H1 (cell line): ENCODE data around the gene PLCH2. TPM values are rescaled to one million over a fixed set of nuclear protein-coding genes. Genes with fewer than 3 reads are reported as not detected.

ENCODE experiments used
- CTCF ChIA-PET: fragments of 300-600 bp; sonication (Branson Sonifier 250); formaldehyde crosslinking; loops from one replicate; lab custom pipeline; 2021; ENCODE audit not compliant: partially characterized antibody; lab: Charles Lee
- POLR2A ChIA-PET: fragments of 300-600 bp; sonication (Branson Sonifier 250); formaldehyde crosslinking; loops from one replicate; lab custom pipeline; 2021; ENCODE audit warnings: inconsistent platforms; ENCODE audit not compliant: partially characterized antibody; lab: Charles Lee
- DNase-seq, 2 experiments: peaks; one replicate each; pipeline versions ENCODE4 v3.0.0 to v3.0.0-alpha.2; 2010 to 2022; ENCODE audit warnings: low spot score in 2 of 2, low read depth in 1 of 2, mixed read lengths in 1 of 2
- FAIRE-seq: peaks from 2 replicates; lab custom pipeline; 2011; peaks lifted over from hg19 to GRCh38; lab: Jason Lieb, UNC
- H2AFZ ChIP-seq: 2 replicates; pipeline ENCODE4 v1.8.1; 2012; ENCODE audit warnings: low read length, inconsistent platforms
- H2AK5ac ChIP-seq: 2 replicates; pipeline ENCODE4 v1.6.1; 2013; ENCODE audit warnings: low read depth, low read length
- H2BK120ac ChIP-seq: replicated peaks from 2 replicates; pipeline ENCODE3; 2013; ENCODE audit warnings: low read depth, low read length, inconsistent platforms
- H2BK12ac ChIP-seq: 2 replicates; pipeline ENCODE4 v1.6.1; 2013; ENCODE audit warnings: low read depth, low read length
- H2BK15ac ChIP-seq: 2 replicates; pipeline ENCODE4 v1.6.1; 2013; ENCODE audit warnings: low read length
- H2BK20ac ChIP-seq: 2 replicates; pipeline ENCODE4 v1.6.1; 2013; ENCODE audit warnings: low read length
- H2BK5ac ChIP-seq: 2 replicates; pipeline ENCODE4 v1.6.1; 2013; ENCODE audit warnings: low read depth, low read length
- H3K14ac ChIP-seq: 2 replicates; pipeline ENCODE4 v1.6.1; 2013; ENCODE audit warnings: inconsistent platforms; ENCODE audit not compliant: insufficient read length
- H3K18ac ChIP-seq: 2 replicates; pipeline ENCODE4 v1.6.1; 2013; ENCODE audit warnings: low read length; ENCODE audit errors: extremely low read depth
- H3K23ac ChIP-seq: 2 replicates; pipeline ENCODE4 v1.6.1; 2013; ENCODE audit warnings: inconsistent platforms; ENCODE audit not compliant: insufficient read length
- H3K23me2 ChIP-seq: 2 replicates; pipeline ENCODE4 v1.6.1; 2013; ENCODE audit warnings: low read depth, low read length
- H3K27ac ChIP-seq: 2 replicates; pipeline ENCODE4 v1.6.1; 2011; ENCODE audit warnings: low read depth, low read length, inconsistent platforms
- H3K27me3 ChIP-seq, 4 experiments: replicated peaks in 1 of 4; 1 replicate in 1 of 4; 2 replicates in 3 of 4; pipeline versions ENCODE4 v1.6.1 to v1.8.1; 2011 to 2013; ENCODE audit warnings: low read length in 3 of 4, mild to moderate bottlenecking in 3 of 4, inconsistent platforms in 2 of 4, mixed read lengths in 2 of 4, moderate library complexity in 1 of 4; ENCODE audit not compliant: control insufficient read depth in 3 of 4, insufficient read depth in 3 of 4; ENCODE audit errors: extremely low read depth in 1 of 4
- H3K36me3 ChIP-seq, 4 experiments: 2 replicates each; pipeline versions ENCODE4 v1.6.1 to v1.8.1; 2011 to 2013; ENCODE audit warnings: mild to moderate bottlenecking in 4 of 4, low read length in 3 of 4, moderate library complexity in 2 of 4, control low read depth in 1 of 4, inconsistent platforms in 1 of 4; ENCODE audit not compliant: insufficient read depth in 4 of 4, control insufficient read depth in 2 of 4
- H3K4ac ChIP-seq: replicated peaks from 2 replicates; pipeline ENCODE3; 2013; ENCODE audit warnings: low read length, low read depth, mixed read lengths, inconsistent platforms; ENCODE audit not compliant: insufficient read length
- H3K4me1 ChIP-seq, 4 experiments: replicated peaks in 1 of 4; 1 replicate in 1 of 4; 2 replicates in 3 of 4; pipeline versions ENCODE4 v1.6.1 to v1.8.1; 2011 to 2013; ENCODE audit warnings: low read length in 3 of 4, inconsistent platforms in 2 of 4, mixed read lengths in 1 of 4; ENCODE audit not compliant: insufficient read depth in 4 of 4, control insufficient read depth in 3 of 4
- H3K4me2 ChIP-seq, 2 experiments: 2 replicates each; pipeline versions ENCODE4 v1.6.1 to v1.8.1; 2011 to 2013; ENCODE audit warnings: low read depth in 2 of 2, low read length in 2 of 2, control low read depth in 1 of 2, inconsistent platforms in 1 of 2, mild to moderate bottlenecking in 1 of 2; ENCODE audit not compliant: insufficient read depth in 1 of 2
- H3K4me3 ChIP-seq, 4 experiments: fragments of 200-600, 300-600 bp in 1 of 4; sonication (generic), shearing (Covaris generic), sonication (Bioruptor Twin) in 1 of 4; 2 replicates each; pipeline versions ENCODE4 v1.5.1 to v1.8.1; 2011 to 2016; ENCODE audit warnings: low read length in 4 of 4, low read depth in 3 of 4, control low read depth in 2 of 4, inconsistent platforms in 2 of 4, mild to moderate bottlenecking in 2 of 4, mixed read lengths in 1 of 4, moderate library complexity in 1 of 4; ENCODE audit not compliant: insufficient read depth in 2 of 4; ENCODE audit errors: extremely low read depth in 1 of 4
- H3K56ac ChIP-seq: replicated peaks from 2 replicates; pipeline ENCODE3; 2013; ENCODE audit warnings: low read depth, mild to moderate bottlenecking, mixed read lengths, low read length, inconsistent platforms; ENCODE audit not compliant: insufficient read length
- H3K79me1 ChIP-seq: 2 replicates; pipeline ENCODE4 v1.6.1; 2013; ENCODE audit warnings: low read depth, low read length, control low read depth
- H3K79me2 ChIP-seq, 2 experiments: 2 replicates each; pipeline versions ENCODE4 v1.6.1 to v1.8.1; 2012 to 2013; ENCODE audit warnings: low read length in 2 of 2, mild to moderate bottlenecking in 2 of 2, inconsistent platforms in 1 of 2; ENCODE audit not compliant: insufficient read depth in 2 of 2, control insufficient read depth in 1 of 2
- H3K9ac ChIP-seq, 4 experiments: replicated peaks in 1 of 4; 1 replicate in 1 of 4; 2 replicates in 3 of 4; pipeline versions ENCODE4 v1.6.1 to v1.8.1; 2011 to 2013; ENCODE audit warnings: low read depth in 3 of 4, low read length in 3 of 4, control low read depth in 2 of 4, mild to moderate bottlenecking in 2 of 4, moderate library complexity in 2 of 4, inconsistent platforms in 1 of 4; ENCODE audit errors: extremely low read depth in 1 of 4
- H3K9me3 ChIP-seq, 2 experiments: 2 replicates each; pipeline versions ENCODE4 v1.6.1 to v1.8.1; 2012 to 2013; ENCODE audit warnings: mild to moderate bottlenecking in 2 of 2, moderate library complexity in 2 of 2, control low read depth in 1 of 2, inconsistent platforms in 1 of 2, low read depth in 1 of 2, low read length in 1 of 2, mixed read lengths in 1 of 2; ENCODE audit not compliant: insufficient read depth in 2 of 2
- H4K20me1 ChIP-seq, 2 experiments: replicated peaks in 1 of 2; 2 replicates each; pipeline versions ENCODE3 to v1.8.1; 2011 to 2013; ENCODE audit warnings: inconsistent platforms in 2 of 2, low read length in 2 of 2, mild to moderate bottlenecking in 1 of 2; ENCODE audit not compliant: insufficient read depth in 2 of 2, control insufficient read depth in 1 of 2
- H4K5ac ChIP-seq: 2 replicates; pipeline ENCODE4 v1.6.1; 2013; ENCODE audit warnings: low read length, low read depth, mixed read lengths, inconsistent platforms; ENCODE audit not compliant: insufficient read length
- H4K8ac ChIP-seq: 2 replicates; pipeline ENCODE4 v1.8.0; 2013; ENCODE audit warnings: mild to moderate bottlenecking, moderate library complexity, low read length, inconsistent platforms; ENCODE audit not compliant: insufficient read depth; ENCODE audit errors: extremely low read depth
- H4K91ac ChIP-seq: replicated peaks from 2 replicates; pipeline ENCODE3; 2013; ENCODE audit warnings: low read length, mixed read lengths, inconsistent platforms; ENCODE audit not compliant: insufficient read length
- ASH2L ChIP-seq: fragments of 200-600, 300-600 bp; sonication (generic); IDR thresholded peaks from one replicate; pipeline ENCODE4 v1.7.1; 2017; ENCODE audit warnings: low read length
- EGR1 ChIP-seq: IDR thresholded peaks from 2 replicates; pipeline ENCODE4 v1.6.1; 2011; ENCODE audit warnings: low read depth, low read length, borderline replicate concordance
- GTF2F1 ChIP-seq: IDR thresholded peaks from 2 replicates; pipeline ENCODE4 v1.6.1; 2012; ENCODE audit warnings: low read depth, low read length, improper control_type of control experiment, borderline replicate concordance
- JUN ChIP-seq: IDR thresholded peaks from 2 replicates; pipeline ENCODE4 v1.6.1; 2011; ENCODE audit warnings: low read depth, mild to moderate bottlenecking, improper control_type of control experiment, low read length
- KDM1A ChIP-seq: fragments of 200-600, 300-600 bp; sonication (generic); IDR thresholded peaks from 2 replicates; pipeline ENCODE4 v1.7.1; 2016; ENCODE audit warnings: mild to moderate bottlenecking, low read length, borderline replicate concordance
- SIN3A ChIP-seq, 2 experiments: IDR thresholded peaks in 1 of 2; conservative IDR thresholded peaks in 1 of 2; 2 replicates each; pipeline ENCODE4 v1.6.1; 2011 to 2012; ENCODE audit warnings: low read length in 2 of 2, improper control_type of control experiment in 1 of 2, low read depth in 1 of 2, mild to moderate bottlenecking in 1 of 2
- SP1 ChIP-seq: IDR thresholded peaks from 2 replicates; pipeline ENCODE4 v1.6.1; 2011; ENCODE audit warnings: low read depth, low read length
- TBP ChIP-seq: IDR thresholded peaks from 2 replicates; pipeline ENCODE4 v1.6.1; 2011; ENCODE audit warnings: low read depth, low read length, improper control_type of control experiment
- TCF12 ChIP-seq: IDR thresholded peaks from 2 replicates; pipeline ENCODE4 v1.6.1; 2011; ENCODE audit warnings: low read depth, mild to moderate bottlenecking, low read length
- TEAD4 ChIP-seq: IDR thresholded peaks from 2 replicates; pipeline ENCODE4 v1.6.1; 2012; ENCODE audit warnings: low read depth, low read length, inconsistent platforms, mixed read lengths
- YY1 ChIP-seq: IDR thresholded peaks from 2 replicates; pipeline ENCODE4 v1.6.1; 2011; ENCODE audit warnings: low read depth, mild to moderate bottlenecking, low read length
- WGBS, 2 experiments: shearing (Covaris generic) in 1 of 2; methylation state at CpG; one replicate each; pipeline versions ENCODE4 v1.1.6 to v1.1.7; 2013 to 2015; ENCODE audit warnings: low lambda C conversion rate in 2 of 2, mixed read lengths in 2 of 2, inconsistent platforms in 1 of 2, low coverage in 1 of 2, missing lambda C conversion rate in 1 of 2; ENCODE audit not compliant: insufficient replicate concordance in 2 of 2, insufficient coverage in 1 of 2, insufficient read length in 1 of 2; ENCODE audit errors: extremely low coverage in 1 of 2, missing lambda C conversion rate in 1 of 2; 5-methylcytosine and 5-hydroxymethylcytosine counted together
- polyA plus RNA-seq, 7 experiments: library from polyadenylated mRNA; depleted of rRNA in 3 of 7; stranded (reverse) in 5 of 7; unstranded in 2 of 7; fragments of >200 nt in 5 of 7; fragments of 200-250 nt in 2 of 7; gene quantifications; 1 replicate in 5 of 7; 2 replicates in 1 of 7; 4 replicates in 1 of 7; pipeline versions ENCODE4 v1.2.1 to v1.2.3, GENCODE V29; 2011 to 2013; ENCODE audit warnings: missing spikeins in 2 of 7, mixed read lengths in 2 of 7
- total RNA-seq: library from RNA; stranded (reverse); fragmentation: NEBNext Ultra II Directional; extraction: Animal tissue kit (Norgen Biotek cat#: 25700); gene quantifications from 2 replicates; pipeline ENCODE4 v1.2.1, GENCODE V29; 2021

Gene PLCH2
- total and polyA plus RNA-seq, 2 of the 8 experiments (the other 6 are each of a cell fraction or from before 2014, with no cell fraction given): 0.14 to 0.19 TPM

DNA sequence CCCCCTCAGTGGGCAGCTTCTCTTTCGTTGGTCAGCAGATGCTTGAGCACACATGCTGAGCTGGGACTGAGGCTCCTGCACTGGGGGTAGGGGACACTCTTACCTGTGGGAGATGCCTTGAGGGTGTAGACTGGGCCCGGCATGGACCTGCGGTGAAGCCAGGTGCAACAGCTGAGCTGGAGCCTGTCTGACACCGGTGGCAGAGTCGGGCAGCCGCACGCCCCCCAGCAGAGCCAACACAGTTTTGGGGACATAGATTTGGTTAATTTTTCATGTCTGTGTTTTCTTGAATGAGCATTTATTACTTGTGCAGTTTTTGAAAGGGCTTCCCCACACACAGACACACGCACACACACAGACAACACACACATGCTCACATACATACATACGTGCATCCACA lies 59.9 kb downstream of the PLCH2 start:
- Histone ChIP-seq H3K18ac (0 out of 2 replicates have a peak overlapping the region, but pooled peaks have one; percentile 9), H3K56ac (no peak overlapping the region), H2BK20ac (no peak overlapping the region), H3K79me2 (no peaks in the 10 kb centered on the region), H4K20me1 (peaks cover 0 to 6% of the 10 kb centered on the region in 2 experiments), H2AK5ac (peak overlapping the region; percentile 78), H2BK15ac (0 out of 2 replicates have a peak overlapping the region, but pooled peaks have one; percentile 4), H3K23me2 (no peaks in the 10 kb centered on the region), H3K4ac (no peak overlapping the region), H3K36me3 (no peaks in the 10 kb centered on the region), H2BK120ac (no peak overlapping the region), H3K27ac (no peak overlapping the region), H4K8ac (peak overlapping the region; percentile 71; the same call in 1 of the 2 replicates), H4K91ac (no peak overlapping the region), H3K14ac (no peak overlapping the region), H2BK5ac (no peak overlapping the region), H2AFZ (no peak overlapping the region), H3K23ac (no peak overlapping the region), H4K5ac (no peak overlapping the region), H3K9me3 (no peaks in the 10 kb centered on the region), H3K79me1 (no peaks in the 10 kb centered on the region), H2BK12ac (0 out of 2 replicates have a peak overlapping the region, but pooled peaks have one; percentile 55), H3K4me3 (no peak overlapping the region), H3K4me2 (peak overlapping the region; percentile 3 to 29; a peak in 1 of 4 replicates), H3K4me1 (peaks cover 0 to 23% (median 9%) of the 10 kb centered on the region in 4 experiments; a peak in 6 of 7 replicates), H3K9ac (no peak overlapping the region), H3K27me3 (peaks cover 10 to 73% (median 49%) of the 10 kb centered on the region in 4 experiments)
- DNase-seq: no peak
- TF ChIP-seq EGR1: no peak
- TF ChIP-seq YY1: no peak
- no peak for TF ChIP-seq TBP
- no peak for TF ChIP-seq SIN3A (conservative IDR thresholded peaks at IDR 0.05 in 1 of 2, IDR thresholded peaks at IDR 0.05 in 1 of 2; ENCODE audit: low read depth in 1 of 2, low read length in 2 of 2)
- no peak for TF ChIP-seq TEAD4
- TF ChIP-seq ASH2L: no peak
- no peak for TF ChIP-seq SP1
- no peak for TF ChIP-seq JUN
- TF ChIP-seq KDM1A: no peak
- TF ChIP-seq TCF12: no peak
- no peak for TF ChIP-seq GTF2F1
- FAIRE-seq: no peak
- ChIA-PET POLR2A (interaction anchor here (0.6 to 2.9 kb wide), 4 partner anchors 10 to 1198 kb away, joined by 3 to 13 read pairs (median 3); partner anchors contain the start of gene PANK4), CTCF (interaction anchor here (0.7 to 3.7 kb wide), 9 partner anchors 9 to 80 kb away, joined by 3 to 16 read pairs (median 7); partner anchors contain the start of gene PANK4)
- WGBS, 2 experiments: 88% methylated on average over 9 of the region's 9 CpGs; no CpG with 5 or more reads in 1 of the 2 experiments
